GM19463 (cell line): ENCODE measurements around the gene GRAMD1B.
"Not testable (repeated sequence)": the region's sequence is repeated elsewhere in the genome, so short reads cannot be mapped to it uniquely, and the experiment has no call there.

Experiments used
- ATAC-seq: cut with Tn5 transposase; IDR thresholded peaks from one replicate; pipeline ENCODE4 v1.9.1; 2021; ENCODE audit warnings: mild to moderate bottlenecking, moderate library complexity; ENCODE audit not compliant: unreplicated experiment

The GRAMD1B gene

DNA sequence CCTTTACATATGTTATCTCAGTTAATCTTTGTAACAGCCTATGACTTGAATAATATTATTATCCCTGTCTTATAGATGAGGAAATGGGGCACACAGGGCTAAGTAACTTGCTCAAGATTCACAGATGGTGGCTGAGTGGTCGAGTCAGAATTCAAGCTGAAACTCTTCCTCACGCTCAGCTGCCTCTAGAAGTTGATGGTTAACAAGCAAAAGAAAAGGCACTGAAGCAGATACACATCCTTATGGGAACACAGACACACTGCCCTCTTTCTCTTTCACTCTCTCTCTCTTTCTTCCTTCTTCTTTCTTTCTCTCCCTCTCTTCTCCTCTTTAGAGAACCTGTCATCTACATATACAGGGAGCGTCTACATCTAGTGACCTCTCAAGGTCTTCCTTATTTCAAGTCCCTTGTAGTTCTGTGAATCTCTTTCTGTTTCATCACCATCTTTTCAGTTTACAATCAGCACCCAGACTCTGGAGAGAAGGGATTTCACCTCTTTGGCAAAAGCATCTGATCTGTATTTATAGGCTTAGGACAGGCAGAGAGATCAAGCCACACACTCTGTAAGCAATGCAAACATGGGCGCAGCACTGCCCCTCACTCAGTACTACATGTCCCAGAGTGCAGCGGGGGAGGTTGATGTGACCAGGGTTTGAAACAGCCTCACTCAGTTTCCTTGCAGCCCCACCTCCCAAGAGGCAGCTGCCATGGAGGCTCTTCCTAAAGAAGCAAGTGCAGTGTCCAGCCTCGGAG lies 75.7 kb downstream of the GRAMD1B start:
- ATAC-seq = peak; percentile 81

DNA sequence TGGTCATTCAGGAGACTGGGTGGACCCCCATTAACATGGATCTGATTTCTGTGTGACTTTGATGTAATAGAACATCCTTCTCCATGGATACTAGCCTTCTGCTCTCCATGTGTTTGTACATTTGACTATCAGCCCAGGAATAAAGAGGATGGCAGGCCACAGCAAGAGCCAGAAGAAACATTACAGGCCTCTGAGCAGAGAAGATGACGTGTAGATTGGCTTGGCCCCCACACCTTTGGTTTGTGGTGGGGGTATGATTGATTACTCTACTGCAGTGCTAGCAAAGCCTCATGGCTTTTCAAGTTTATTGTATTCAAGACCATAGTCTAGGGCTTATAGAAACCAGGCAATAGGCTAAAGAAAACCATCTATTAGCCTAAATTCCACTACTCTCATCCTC lies 77.0 kb downstream of the GRAMD1B start:
- no peak for ATAC-seq

DNA sequence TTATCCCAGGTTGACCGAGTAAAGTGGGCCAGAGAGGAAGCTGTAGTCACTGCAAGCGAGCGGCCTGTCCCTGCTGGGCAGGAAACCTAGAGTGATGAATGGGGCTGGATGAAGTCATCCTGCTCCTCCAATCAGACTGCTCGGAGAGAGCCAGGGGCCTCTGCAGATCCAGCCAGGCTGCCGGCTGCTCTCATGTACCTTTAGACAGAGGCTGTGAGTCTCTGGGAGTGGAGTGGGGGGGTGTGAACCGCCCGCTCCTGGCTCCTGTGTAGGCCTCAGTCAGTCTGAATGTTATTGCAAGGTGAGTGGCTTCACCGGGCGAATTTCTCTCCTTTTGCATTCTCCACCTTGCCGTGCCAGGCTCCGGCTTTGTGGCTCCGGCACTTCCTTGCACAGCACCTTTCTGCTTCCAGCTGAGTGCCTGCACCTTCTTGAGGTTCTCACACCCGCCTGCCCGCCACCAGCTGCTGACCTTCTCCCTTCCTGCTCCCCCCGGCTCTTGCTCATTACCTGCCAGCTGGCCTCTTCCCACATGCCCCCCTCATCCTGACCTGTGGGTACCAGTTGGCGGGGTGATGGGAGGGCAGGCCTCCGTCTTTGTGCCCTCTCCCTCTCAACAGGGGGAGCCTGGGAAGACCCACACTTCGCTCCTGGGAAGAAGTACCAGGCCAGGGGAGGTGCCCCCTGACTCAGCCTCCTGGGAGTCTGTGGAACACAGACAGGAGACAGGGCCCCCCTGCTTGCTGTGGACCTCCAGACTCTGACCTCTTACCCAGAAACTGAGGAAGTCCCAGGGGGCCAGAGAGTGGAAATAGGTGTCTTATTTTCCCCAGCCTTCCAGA lies 79.9 kb downstream of the GRAMD1B start:
- ATAC-seq = no peak

DNA sequence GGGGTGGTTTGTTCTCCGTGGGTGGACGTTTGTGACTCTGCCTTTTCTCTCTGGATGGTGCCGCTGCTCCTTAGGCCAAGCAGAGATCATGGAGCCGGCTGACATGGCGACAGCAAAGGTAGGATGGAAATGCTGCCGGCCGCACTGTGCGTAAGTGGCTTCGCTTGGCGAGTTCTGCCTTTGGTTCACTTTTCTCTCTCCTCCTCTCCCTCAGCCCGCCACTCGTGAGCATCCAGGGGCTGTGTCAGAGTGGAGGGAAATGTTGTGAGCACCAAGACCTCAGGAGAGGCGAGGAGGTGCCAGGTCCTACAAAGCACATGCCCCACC lies 80.5 kb downstream of the GRAMD1B start:
- no peak for ATAC-seq

DNA sequence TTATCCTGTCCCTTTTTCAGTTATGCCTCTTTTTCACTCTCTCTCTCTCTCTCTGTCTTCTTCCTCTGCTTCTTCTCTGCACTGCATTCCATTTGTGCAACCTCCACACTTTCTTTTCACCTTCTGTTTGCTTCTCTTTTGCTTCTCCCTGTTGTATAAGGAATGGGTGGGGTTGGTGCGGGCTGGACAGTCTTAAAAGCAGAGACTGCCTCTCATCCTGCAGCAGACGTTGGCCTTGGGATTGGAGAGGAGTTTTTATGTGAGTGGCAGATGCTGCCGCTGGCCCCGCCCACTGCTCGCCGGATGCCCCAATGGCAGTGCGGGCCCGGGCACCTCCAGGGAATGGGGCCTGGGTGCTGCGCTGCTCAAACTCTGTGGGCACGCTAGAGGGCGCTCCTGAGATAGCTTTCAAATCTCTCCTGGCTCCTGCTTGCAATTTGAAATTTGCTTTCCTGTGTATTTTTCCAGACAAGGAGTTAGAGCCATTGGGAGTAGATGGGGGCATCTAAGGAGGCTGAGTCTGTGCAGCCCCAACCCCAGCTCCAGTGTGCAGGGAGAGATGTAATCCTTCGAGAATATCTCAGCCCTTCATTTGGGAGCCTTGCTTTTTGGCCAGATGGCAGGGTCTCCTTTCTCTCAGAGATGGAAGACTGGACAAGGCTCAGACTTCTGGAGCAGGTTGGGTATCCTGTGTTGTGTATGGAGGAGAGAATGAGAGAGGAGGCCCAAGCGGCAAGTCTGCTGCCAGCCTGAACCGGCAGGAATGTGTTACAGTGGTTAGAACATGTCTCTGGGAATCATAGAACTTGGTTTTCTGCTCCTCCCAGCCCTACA lies 81.2 kb downstream of the GRAMD1B start:
- peak; percentile 93 for ATAC-seq

DNA sequence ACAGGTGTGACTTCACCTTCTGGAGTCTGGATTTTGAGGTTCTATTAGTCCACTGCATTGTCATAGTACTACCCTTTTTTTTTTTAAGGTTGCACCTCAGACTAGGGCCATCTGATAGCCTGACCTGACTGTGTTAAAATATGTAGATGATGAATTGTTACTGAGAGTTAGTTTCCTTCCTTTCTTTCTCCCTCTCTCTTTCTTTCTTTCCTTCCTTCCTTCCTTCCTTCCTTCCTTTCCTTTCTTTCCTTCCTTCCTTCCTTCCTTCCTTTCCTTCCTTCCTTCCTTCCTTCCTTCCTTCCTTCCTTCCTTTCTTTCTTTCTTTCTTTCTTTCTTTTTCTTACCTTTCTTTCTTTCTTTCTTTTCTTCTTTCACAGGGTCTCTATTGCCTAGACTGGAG lies 83.2 kb downstream of the GRAMD1B start:
- not testable (repeated sequence) for ATAC-seq

DNA sequence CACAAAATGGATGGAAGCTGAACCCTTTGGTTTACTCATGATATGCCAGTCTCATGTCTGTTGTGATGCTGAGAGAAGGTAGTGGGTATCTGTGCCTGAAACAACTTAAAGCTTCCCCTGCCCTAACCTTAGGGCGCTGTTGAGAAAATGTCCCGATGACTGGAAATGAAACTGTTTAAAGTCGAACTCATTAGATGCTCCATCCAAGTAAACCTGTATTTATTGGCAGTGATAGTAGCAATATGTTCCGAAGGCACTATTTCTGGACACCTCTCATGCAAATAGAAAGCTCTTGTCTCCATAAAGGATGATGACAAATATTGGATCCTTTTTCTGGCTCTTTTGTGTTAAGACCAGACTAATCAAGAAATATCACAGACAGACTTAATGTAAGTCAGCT lies 86.2 kb downstream of the GRAMD1B start:
- no peak for ATAC-seq

DNA sequence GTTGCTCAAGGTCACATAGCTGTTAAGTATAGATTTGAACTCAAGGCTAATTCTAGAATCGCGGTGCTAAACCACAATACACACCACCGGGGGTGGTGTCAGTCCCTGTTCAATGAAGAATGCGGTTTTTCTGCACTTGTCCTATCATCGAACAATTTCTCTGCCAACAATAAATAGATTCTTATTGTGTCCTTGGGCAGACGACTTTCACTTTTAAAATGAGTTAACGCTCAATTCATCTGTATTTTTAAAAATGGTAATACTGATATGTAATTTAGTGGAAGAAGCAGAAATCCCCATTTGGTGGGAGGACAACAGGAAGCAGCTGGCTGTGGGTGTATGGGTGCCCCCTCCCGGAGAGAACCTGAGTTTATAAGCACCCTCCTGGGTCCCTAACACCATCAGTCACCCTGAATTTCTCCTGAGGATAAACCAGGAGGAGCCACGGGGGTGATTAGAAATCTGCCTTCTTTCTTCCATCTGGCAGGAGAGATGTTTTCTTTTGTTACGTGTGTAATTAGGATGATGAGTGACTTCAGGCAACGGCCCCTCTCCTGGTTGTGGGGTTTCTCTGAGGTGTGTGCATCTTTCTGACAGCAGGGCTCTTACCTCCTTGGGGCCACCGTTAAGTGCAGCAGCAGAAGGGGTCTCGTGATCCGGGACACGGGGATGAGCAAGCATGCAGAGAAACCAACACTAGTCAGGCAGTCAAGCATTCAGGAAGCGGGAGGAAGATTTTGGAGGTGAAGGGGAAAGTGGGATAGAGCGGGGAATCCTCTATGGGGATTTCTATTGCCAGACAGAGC lies 87.7 kb downstream of the GRAMD1B start:
- peak; percentile 61 for ATAC-seq

DNA sequence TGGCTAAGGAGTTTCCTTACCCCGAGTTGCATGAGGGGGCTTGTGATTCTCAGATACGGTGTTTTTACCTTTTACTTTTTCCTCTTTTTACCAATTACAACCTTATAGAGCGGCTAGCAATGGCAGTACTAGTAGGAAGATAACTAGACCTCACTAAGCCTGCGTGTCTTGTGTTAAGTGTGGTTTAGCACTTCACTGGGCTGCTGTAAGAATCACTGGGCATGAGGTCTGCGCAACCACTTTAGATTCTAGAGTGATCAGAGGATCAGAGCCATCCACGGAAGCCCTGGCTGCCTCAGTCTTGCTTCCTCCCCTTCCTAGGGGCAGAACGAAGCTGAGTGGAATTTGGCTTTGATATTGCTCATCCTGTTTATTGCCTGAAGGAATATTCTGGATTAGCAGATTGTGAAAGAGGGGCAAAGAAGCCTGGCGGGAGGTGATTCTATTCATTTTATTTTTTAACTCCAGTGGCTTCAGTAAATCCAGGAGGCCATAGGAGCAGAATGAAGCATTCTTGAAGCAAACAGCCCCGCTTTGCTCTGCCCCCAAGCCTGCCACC lies 88.5 kb downstream of the GRAMD1B start:
- ATAC-seq = no peak

DNA sequence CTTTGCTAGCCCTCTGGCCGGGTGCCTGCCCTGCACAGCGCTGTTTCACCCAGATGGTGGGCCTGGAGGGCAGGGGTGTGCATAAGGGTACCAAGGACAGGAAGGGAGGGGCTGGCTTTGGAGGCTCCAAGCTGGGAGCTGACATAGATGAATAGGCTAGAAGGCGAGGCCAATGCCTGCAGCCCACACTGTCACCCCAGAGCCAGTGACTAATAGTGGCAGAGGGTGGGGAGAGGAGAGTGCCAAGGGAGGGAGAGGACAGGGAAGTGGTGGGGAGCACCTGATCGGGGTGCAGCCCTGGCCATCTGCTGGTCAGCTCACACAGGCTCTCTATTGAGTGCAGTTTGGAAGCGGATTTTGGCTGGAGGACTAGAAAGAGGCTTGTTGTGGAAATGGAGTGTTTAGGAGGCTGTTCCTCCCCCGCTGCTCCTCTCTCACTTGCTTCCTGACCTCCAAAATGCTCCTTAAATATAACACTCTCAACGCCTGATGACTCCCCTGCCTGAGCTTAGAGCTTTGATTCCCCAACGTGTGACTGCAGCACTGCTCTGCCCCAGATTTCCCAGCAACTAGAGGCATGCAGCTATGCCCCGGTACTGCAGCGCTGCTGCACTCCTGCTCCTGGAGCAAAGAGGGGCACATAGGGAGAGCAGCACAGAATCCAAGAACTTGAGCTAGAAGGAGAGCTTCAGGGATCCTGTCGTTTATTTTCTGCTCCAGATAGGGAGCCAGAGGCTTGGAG lies 89.2 kb downstream of the GRAMD1B start:
- ATAC-seq = no peak

DNA sequence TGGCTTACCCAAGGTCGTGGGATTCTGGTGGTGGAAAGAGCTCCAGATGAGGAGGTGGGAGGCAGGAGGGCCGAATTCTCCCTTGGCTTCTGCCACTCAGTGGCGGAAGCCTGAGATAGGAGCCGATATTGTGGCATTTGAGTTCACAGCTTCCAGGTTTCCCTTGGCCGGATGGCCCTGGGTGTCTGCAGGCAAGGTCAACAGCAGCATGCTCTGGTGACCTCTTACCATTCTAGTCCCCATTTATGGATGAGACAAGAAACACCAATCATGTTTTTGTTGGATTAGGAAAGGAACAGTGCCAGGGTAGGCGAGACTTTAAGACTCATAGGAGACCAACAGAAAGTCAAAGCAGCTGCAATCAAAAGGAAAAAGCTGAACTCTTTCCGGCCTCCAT lies 89.7 kb downstream of the GRAMD1B start:
- no peak for ATAC-seq

DNA sequence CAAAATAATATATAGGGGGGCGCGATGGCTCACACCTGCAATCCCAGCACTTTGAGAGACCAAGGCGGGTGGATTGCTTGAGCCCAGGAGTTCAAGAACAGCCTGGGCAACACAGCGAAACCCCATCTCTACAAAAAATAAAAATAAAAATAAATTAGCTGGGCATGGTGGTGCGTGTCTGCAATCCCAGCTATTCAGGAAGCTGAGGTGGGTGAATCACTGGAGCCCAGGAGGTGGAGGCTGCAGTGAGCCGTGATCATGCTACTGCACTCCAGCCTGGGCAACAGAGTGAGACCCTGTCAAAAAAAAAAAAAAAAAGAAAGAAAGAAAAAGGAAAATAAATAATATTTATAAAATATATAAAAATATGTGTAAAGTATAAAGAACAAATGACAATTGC lies 90.4 kb downstream of the GRAMD1B start:
- ATAC-seq = not testable (repeated sequence)

DNA sequence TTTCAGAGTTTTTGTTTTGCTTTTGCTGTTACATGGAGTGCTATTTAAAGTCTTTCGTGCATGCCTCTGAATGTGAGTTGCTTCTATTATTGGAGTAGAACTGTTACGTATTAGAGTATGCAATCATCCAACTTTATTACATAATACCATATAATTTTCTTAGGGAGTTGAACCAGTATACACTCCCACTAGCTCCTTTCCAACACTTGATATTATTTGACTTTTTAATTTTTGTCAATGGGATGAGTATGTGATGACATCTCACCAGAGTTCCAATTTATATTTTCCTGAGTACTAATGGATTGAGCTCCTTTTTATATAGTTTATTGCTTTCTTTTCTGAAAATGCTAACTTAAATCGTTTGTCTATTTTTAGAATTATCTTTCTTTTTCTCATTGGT lies 90.9 kb downstream of the GRAMD1B start:
- no peak for ATAC-seq

DNA sequence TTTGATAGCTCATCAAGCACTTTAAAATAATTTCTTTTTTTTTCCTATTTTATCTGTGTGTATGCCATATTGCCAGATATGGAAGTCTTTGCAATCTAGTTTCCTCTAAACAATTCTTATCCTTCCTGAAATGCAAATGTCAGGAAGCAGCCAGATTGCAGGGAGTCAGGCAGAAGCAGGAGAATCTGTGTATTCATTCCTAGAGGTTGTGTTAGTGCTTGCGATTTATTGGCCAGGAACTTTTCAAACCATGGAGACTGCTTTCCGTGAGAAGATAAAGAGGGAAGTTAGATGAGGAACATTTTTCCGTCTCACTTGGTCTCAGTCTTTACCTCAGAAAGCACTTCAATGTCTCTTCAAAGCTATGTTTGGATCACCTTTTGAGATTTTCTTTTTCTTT lies 91.9 kb downstream of the GRAMD1B start:
- no peak for ATAC-seq

DNA sequence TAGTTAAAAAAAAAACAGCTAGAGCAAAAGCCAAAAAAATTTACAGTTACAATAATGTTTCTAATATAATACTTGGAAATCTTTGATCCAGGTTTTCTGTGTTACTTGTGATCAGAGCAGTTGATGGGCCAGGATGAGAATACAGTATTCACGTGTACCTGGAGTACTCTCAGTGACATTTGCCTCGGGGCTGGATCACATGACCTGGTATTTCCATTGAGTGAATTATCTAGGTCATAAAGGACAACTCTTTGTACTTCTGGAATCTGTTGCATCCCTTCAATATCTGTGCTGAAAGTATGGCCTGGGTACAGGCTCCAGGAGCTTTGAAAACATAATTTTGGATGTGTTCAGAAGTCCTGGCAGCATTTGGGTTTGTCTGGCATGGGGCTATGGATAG lies 93.5 kb downstream of the GRAMD1B start:
- ATAC-seq = no peak

DNA sequence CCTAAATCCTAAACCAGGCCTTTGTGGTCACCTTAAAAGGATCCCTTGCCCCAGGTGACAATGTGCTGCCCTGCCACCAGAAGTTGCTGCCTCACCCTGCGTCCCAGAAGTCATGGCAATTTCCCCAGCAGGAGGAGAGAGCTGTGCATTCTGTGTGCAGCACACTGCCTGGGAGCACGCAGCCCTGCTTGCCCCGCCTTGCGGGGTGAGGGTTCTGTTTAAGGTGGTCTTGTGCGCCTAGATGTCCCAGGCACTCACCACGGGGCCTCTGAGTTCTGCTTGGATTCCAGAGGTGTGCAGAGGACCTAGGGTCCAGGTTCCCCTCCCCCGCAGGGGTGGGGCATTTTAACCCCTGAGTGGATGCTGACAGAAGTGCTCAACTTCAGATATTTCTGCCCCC lies 95.0 kb downstream of the GRAMD1B start:
- no peak for ATAC-seq

DNA sequence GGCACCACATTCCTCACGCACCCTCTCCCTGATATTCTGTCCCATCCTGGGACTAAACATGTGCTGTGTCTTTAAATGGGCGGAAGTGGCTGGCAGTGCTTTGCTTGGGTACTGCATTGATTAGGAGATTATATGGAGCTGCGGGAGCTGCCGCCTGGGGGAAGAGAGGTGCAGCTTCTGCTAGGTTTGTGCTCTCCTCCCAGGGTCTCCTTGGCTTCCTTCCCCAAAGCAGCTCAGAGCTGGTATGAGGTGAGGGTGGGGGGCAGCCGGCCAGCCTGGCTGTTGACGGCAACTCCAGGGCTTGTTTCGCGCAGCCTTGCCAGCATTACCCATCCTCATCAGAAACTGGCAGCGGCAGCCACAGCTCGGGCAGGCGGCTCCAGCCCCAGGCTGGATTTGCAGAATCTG lies 95.4 kb downstream of the GRAMD1B start:
- no peak for ATAC-seq

DNA sequence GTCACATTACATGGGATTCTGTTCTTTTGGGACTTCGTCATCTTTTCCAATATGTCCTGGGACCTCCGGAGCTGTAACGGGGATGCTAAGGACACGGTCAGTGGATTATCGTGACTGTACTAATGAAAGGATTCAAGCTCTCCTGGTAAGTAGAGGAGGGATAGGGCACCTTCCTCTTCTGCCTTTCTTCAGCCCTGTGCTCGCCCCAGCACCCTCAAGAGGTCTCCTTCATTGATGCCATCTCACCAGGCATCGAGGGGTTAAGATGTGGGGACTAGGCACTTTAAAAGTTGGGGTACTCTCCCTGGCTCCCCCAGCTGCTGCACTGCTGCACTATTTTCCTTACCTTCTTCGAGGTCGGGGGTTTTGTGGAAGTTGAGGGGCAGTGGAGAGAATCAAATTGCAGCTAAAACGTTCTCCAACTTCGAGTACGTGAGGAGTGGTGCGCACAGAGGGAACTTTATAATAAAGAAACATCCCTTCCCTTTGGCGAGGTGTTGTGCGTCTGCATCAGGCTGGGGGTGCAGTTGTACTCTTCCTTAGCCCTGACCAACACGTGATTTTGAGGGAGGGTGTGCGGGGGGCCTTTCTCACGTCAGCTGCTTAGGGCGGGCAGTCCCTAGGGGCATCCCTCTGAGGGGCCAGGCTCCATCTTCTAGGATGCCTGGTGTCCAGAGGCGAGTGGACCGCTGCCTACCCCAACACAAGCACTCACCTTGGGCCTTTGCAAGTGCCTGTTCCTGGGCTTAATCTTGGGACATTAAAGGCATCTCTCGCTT lies 96.1 kb downstream of the GRAMD1B start:
- no peak for ATAC-seq

DNA sequence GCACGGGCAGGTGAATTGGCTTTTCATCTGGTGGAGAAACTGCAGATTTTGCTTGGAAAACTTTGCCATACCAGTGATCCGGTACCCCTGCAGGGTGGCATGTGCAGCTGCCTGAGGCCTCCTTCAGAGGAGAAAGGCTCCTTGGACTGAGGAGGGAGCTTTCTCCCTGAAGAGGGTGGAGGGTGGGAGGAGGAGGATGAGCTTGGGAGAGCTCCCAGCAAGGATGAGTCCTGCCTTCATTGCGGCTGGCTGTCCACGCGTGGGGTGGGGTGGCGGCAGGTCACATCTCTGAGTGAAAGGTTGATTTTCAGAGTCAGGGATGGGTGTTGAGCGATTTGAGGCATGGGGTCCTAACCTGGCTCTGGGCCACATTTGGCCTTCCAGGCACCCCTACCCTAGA lies 96.8 kb downstream of the GRAMD1B start:
- ATAC-seq = no peak
